Measurements from ENCODE around the gene SPDL1.
"Not testable (repeated sequence)": the region's sequence is repeated elsewhere in the genome, so short reads cannot be mapped to it uniquely, and the experiment has no call there.

The SPDL1 gene

GRCh38 chr5:169574134-169574646, 9.4 kb upstream of the SPDL1 start:
- DNase-seq (ENCODE audit: low spot score), result no peak

DNA sequence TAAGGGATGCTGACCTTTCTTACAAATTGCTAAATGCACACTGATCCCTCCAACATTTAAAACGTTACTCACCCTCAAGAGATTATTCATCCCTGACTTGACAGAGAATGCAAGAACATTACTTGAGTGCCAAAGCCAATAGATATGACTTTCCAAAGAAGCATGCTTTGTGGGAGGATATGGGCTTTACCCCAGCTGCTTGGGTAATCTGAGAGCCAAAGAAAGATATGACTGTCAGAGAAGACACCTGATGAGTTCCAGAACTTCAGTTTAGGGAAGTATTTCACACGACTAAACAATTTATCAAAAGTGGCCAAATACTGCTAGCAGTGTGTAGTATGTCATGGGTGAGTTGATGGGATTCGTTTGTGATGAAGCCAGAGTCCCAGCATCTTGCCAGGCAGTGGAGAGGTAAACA, 7.4 kb upstream of the SPDL1 start:
- peak; percentile 74 for DNase-seq (ENCODE audit: low spot score)

DNA sequence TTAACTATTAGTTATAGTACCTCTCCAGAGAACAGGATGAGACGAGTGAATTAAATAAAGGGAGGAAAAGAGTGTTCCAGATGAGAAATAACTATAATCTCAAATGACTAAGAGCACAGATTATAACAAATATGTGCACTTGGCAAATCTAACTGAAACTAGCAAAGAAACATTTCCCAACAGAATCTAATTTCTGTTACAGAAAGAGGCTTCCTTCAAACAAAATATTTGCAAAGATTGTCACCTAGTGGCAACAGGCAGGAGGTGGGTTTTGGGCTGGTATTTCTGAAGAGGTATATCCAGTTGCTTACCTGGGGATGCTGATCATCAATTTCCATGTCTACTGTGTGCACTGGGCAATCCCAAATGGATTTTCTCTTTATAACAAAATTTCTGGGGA, 5.6 kb upstream of the SPDL1 start:
- peak; percentile 36 for DNase-seq (ENCODE audit: low spot score)

GRCh38 chr5:169580964-169581363, 2.6 kb upstream of the SPDL1 start:
- no peak for DNase-seq (ENCODE audit: low spot score)

DNA sequence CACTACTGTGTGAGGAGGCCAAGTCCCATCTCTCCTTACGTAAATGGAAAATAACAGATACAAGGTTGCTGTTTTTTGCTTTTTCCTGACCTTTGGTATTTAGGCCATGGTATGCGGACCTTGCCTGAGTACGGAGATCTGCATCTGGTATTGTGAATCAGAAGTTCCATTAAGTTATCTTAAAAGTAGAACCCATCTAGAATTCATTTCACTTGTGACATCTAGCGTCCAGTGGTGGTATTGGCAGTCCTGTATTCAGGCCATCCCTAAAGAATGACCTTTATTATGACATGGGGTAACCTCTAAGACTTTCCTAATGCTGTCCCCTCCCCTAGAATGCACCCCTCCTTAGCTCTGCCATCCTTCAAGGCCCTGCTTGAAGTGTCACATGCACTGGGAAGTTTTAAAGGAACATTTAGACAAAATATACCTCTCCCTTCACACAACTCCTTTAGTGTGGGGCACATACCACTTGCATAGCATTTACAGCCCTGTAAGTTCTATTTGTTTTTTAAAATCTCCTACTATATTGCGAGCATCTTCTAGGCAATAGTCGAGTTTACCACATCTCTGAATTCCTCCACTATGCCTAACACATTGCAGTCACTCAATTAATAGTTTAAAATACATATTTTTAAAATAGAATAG, 1.9 kb upstream of the SPDL1 start:
- DNase-seq (ENCODE audit: low spot score), result peak; percentile 62

GRCh38 chr5:169583101-169583423, 511 bp upstream of the SPDL1 start:
- DNase-seq (ENCODE audit: low spot score), result no peak

GRCh38 chr5:169584998-169585451, 1.5 kb downstream of the SPDL1 start:
- DNase-seq (ENCODE audit: low spot score), result no peak

- no peak for DNase-seq (ENCODE audit: low spot score)
Measured at GRCh38 chr5:169590602-169591001, 7.0 kb downstream of the SPDL1 start.

DNA sequence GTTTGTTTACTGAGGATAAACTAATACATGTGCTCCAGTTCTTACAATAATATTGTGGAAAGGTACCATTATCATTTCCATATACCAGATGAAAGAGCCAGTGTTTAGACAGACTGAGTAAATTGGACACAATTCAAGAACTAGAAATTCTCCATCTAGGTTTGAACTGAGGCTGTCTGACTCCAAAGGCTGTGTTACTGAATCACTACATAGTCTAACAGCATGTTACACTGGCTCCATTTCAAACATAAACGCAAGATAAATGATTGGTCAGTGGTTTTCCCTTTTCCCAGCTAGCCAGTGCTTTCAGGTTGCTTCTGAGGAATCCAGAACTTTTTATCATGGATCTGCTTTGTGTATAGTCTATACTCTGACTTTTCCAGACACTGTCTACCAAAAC, 8.1 kb downstream of the SPDL1 start:
- peak; percentile 18 for DNase-seq (ENCODE audit: low spot score)

GRCh38 chr5:169592937-169593650, 9.5 kb downstream of the SPDL1 start:
- no peak for DNase-seq (ENCODE audit: low spot score)

DNA sequence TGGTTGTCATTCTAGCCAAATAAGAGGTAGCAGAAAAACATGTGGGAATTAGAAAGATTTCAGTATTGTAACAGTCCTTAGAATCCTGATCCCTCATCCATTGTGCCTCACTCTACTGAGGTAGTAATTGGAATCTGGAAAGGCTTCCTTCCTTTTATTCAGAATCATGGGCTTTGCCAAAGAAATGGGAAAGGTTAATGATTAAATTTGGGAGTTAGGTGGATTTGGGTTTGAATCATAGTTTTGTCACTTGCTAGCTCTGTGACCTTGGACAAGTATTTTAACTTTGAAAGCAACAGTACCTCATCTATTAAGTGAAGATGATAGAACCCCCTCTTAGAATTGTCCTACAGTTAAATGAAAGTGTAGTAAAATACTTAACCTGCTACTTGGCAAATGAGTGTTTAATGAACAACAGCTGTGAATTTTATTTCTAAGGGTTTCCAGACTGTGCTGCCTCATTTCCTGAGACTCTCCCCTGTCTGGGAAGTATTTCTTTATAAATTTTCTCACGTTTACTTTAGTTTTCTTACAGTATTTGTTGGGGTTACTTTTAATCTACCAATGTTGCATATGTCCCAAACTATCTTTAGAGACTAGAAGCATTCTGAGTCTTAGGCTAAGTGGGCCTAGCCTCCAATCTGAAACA, 11.7 kb downstream of the SPDL1 start:
- peak; percentile 34 for DNase-seq (ENCODE audit: low spot score)

DNA sequence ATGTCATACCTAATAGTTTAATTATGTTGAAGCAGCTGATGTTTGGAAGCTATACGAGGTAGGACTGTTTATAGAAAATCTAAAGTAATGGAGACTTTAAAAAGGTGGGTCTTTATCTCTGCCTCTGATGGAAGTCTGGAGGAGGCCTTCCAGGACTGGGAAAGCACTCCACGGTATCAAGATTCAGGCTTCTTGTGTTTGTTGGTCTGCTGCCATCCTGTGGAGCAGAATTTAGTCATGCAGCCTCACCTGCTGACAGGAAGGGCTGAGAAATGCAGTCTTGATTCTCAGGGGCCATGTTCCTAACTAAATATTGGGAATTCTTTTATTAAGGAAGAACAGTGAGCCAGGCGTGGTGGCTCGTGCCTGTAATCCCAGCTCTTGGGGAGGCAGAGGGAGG, 15.9 kb downstream of the SPDL1 start:
- DNase-seq (ENCODE audit: low spot score), result no peak

DNA sequence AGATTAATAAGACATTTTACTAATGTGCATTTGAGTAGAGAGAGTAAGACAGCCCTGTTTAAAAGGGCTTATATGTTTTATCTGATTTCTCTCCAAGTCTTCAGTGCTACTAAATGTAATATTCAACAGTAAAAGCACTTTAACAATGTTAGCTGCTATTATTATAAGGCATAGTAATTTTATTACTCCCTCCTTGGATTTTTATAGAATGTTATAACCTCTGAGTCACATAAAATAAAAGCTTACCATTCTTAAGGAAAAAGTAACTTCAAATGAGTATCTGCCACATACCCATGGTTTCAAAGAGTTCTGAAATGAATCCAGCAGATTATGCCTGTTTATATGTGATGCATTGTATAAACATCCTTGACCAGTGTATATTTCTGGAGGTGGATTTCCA, 19.0 kb downstream of the SPDL1 start:
- DNase-seq (ENCODE audit: low spot score), result peak; percentile 4

- DNase-seq (ENCODE audit: low spot score), result no peak
Measured at GRCh38 chr5:169606279-169606678, 22.7 kb downstream of the SPDL1 start.

- DNase-seq (ENCODE audit: low spot score), result no peak
Measured at GRCh38 chr5:169607882-169608281, 24.3 kb downstream of the SPDL1 start.

DNA sequence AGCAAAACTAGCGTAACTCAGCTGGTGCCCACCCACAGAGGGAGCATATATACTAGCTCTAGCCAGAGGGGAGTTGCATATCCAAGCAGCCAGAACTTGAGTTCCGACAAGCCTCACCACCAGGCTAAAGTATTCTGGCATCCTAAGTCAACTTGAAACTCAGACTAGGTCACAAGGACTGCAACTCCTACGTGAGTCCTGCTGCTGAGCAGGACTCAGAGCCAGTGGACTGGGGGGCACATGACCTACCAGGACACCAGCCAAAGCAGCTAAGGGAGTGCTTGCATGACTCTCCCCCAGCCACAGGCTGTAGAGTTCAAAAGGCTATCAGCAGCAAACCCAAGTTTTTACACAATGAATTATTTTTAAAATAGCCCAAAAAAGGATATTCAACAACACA, 26.1 kb downstream of the SPDL1 start:
- DNase-seq (ENCODE audit: low spot score), result no peak

- DNase-seq (ENCODE audit: low spot score), result no peak
Measured at GRCh38 chr5:169610606-169611005, 27.0 kb downstream of the SPDL1 start.

- DNase-seq (ENCODE audit: low spot score), result no peak
Measured at GRCh38 chr5:169615561-169615960, 32.0 kb downstream of the SPDL1 start.

GRCh38 chr5:169624307-169624706, 40.7 kb downstream of the SPDL1 start:
- not testable (repeated sequence) for DNase-seq (ENCODE audit: low spot score)

DNA sequence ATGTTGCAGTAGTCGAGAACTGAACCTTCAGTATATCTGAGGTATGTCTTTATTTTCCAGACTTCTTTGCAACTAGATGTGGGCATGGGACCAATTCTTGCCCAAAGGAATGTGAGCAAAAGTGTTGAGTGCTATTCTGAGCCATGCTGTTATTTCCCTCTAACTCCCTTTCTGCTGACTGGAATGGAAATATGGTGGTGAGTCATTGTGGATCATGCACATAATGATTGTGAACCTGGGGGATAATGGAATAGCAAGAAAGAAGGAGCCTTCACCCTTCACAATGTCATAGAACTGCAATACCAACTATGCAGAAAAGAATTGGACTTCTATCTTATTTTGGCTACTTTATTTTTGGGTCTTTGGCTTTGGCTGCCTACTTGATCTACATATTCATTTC, 43.2 kb downstream of the SPDL1 start:
- DNase-seq (ENCODE audit: low spot score), result peak; percentile 85

DNA sequence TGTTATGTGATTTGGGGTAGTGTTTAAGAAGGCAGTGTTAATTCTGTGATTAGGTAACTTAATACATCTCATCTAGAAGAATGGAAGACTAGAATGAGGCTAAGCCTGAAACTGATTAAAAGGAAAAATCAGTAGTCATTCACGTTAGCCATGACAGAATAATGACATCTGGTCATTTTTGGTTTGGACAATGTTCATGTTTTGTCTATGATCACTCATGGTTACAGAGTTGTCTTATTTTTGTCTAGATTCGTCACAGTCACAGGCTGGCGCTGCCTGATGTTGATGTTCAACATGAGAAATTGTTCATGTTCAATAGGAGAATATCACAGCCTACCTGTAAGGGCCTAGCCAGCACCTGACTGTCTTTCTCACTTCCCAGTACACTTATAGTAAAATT, 44.0 kb downstream of the SPDL1 start:
- DNase-seq (ENCODE audit: low spot score), result no peak

DNA sequence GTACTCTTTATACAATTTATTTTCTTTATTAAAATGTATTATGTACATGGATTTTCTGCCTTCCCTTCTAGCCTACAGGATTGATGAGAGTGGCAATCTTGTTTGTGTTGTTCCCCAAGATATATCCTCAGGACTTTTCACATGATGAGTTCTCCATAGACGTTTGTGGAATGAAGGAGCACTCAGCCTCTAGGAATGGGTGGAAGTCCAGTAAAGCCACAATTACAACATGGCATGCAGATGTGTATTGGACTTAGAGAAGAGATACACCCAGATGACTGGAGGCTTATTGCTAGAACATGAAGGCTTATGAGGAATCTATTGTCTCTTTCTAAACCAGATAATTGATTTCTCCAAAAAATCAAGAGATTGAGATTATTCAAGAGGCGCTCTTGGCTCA, 45.3 kb downstream of the SPDL1 start:
- peak; percentile 66 for DNase-seq (ENCODE audit: low spot score)

DNA sequence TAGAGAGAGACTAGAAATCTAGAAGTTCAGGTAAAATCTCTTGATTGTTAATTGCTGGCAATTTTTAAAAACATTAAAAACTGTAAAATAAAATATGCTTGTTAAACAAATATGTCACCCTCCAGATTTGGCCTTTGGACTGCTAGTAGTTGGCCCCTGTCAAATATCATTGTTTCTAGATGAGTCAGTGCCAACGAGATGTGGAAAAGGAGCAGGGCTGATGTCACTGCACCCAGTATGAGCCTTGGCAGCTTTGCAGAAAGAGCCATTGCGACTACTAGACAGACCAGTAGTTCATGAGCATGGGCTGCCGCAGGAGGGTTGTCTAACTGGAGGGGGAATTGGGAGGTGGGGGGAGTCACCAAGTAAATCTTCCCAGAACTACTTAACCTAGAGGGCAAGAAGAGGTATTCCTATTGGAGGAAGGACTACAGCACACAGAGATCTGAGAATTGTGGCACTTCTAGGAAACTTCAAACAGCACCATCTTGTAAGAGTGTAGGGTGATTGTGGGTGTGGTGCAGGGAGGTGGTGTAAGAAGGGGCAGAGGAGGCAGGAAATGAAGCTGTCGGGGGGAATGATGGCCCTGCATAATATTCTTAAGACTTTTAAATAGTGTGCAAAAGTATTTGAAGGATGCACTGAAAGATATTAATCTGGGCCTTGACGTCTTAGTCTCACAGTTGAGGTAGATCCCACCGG, 46.4 kb downstream of the SPDL1 start:
- DNase-seq (ENCODE audit: low spot score), result peak; percentile 67
